Heart left ventricle (tissue), 13 donors: ENCODE data around the gene HGS.

Experiments used
- CTCF ChIP-seq, 12 donors: fragments of 200-600 bp; sonication (generic) in 4 of 12; IDR thresholded peaks; one replicate each; pipeline versions ENCODE4 v1.5.0 to v1.8.0; 2018 to 2022; ENCODE audit warnings: antibody characterized with exemption in 12 of 12, mild to moderate bottlenecking in 5 of 12
- POLR2A ChIP-seq, 2 donors: fragments of 450-650 bp; IDR thresholded peaks; one replicate each; pipeline ENCODE4 v1.6.1; 2017; ENCODE audit warnings: antibody characterized with exemption in 2 of 2, mild to moderate bottlenecking in 2 of 2, moderate library complexity in 2 of 2
- donor health status: ischemic (EF 13 %, LVEDD 7.1; RV severe dilation, severe dysfunction).
- donor health status: DM: no; HTN: yes; CAD: no.
- donor health status: DM: no; HTN: no; CAD: no.
- donor health status: ischemic (EF 25% LVEDD 6.9; RV normal size, moderate dysfunction).
- donor health status: ischemic (EF 25% LVEDD 5.7; RV mildly dilated, moderate dysfunction).
- donor health status: ischemic (EF 35%, LVEDD 5.7; RV mildly dilated, moderate dysfunction).
- donor health status: nonischemic (EF 11% LVEDD 7.7; RV severe dilation, severe dysfunction).
- donor health status: DM: yes; HTN: yes; CAD: no.
- donor health status: PGD.
- donor health status: ischemic (EF 29% LVEDD 5.4; RV normal size, mild dysfunction).
- donor health status: nonischemic (EF 23%, LVEDD 6.1; RV moderate dilation, normal function).

DNA sequence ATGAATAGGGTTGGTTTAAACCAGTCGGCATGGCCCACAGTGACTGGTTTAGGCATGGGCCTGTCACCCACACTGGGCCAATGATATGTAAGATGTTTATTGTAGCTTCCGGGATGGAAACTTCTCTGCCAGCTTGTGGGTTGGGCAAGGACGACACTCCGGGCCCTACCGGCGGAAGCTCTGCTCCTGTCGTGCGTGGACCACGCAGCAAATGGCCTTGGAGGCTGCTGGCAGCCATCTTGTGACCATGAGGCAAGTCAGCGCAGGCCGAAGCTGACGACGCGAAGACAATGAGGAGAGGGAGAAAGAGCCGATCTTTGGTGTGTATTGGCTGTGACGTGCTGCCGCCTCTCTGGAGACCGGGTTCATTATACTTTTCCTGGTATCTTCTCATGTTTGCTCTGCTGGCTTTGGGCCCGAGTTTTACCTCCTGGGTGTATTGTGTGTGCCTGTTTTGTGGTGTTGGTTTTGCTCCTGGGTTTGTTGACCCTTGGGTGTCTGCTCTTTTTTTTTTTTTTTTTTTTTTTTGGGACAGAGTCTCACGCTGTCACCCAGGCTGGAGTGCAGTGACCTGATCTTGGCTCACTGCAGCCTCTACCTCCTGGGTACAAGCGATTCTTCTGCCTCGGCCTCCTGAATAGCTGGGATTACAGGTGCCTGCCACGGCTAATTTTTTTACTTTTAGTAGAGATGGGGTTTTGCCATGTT is 43.7 kb downstream of the HGS start:
- TF ChIP-seq CTCF (IDR thresholded peaks at IDR 0.05) (no peak), POLR2A (IDR thresholded peaks at IDR 0.05) (no peak)
